Measurements from ENCODE around the gene SDK2.

DNA sequence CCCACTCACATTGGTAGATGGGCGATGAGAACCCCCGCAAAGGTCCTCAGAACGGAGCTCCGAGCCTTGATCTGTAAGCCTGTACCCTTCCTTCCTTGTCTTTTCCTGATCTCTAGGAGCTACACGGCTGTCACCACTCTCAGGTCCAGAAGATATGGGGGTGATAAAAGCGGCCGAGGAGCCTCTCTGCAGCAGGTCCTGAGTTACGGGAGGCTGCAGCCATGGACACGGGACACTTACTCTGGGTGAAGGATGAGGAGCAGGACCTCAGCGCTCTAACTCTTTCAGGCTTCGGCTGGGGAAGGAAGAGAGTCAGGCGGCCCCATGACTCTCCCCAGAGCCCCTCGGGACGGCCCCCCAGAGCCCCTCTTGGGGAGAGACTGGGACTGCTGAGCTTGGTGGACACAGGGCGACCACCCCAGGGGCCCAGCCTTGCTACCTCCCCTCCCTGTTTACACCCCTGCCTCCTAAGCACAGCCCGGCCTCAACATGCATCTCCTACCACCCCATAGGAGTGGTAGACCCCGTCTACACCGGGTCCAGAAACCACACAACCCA is 74.4 kb downstream of the SDK2 start:
- TF ChIP-seq RAD21 (IDR thresholded peaks at IDR 0.05; ENCODE audit: low read length): no peak
- TF ChIP-seq, protein P1, sequence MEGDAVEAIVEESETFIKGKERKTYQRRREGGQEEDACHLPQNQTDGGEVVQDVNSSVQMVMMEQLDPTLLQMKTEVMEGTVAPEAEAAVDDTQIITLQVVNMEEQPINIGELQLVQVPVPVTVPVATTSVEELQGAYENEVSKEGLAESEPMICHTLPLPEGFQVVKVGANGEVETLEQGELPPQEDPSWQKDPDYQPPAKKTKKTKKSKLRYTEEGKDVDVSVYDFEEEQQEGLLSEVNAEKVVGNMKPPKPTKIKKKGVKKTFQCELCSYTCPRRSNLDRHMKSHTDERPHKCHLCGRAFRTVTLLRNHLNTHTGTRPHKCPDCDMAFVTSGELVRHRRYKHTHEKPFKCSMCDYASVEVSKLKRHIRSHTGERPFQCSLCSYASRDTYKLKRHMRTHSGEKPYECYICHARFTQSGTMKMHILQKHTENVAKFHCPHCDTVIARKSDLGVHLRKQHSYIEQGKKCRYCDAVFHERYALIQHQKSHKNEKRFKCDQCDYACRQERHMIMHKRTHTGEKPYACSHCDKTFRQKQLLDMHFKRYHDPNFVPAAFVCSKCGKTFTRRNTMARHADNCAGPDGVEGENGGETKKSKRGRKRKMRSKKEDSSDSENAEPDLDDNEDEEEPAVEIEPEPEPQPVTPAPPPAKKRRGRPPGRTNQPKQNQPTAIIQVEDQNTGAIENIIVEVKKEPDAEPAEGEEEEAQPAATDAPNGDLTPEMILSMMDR (IDR thresholded peaks at IDR 0.05): no peak
- no peak for TF ChIP-seq EP300 (IDR thresholded peaks at IDR 0.05; ENCODE audit: borderline replicate concordance in 1 of 2, low read depth in 1 of 2, low read length in 1 of 2)
- TF ChIP-seq, protein P2, sequence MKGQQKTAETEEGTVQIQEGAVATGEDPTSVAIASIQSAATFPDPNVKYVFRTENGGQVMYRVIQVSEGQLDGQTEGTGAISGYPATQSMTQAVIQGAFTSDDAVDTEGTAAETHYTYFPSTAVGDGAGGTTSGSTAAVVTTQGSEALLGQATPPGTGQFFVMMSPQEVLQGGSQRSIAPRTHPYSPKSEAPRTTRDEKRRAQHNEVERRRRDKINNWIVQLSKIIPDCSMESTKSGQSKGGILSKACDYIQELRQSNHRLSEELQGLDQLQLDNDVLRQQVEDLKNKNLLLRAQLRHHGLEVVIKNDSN (IDR thresholded peaks at IDR 0.05; ENCODE audit: borderline replicate concordance, low read depth): no peak
- no peak for TF ChIP-seq JUND (IDR thresholded peaks at IDR 0.05)
- TF ChIP-seq POLR2AphosphoS5 (IDR thresholded peaks at IDR 0.05; ENCODE audit: low read depth, low read length): no peak
- TF ChIP-seq, protein P3, sequence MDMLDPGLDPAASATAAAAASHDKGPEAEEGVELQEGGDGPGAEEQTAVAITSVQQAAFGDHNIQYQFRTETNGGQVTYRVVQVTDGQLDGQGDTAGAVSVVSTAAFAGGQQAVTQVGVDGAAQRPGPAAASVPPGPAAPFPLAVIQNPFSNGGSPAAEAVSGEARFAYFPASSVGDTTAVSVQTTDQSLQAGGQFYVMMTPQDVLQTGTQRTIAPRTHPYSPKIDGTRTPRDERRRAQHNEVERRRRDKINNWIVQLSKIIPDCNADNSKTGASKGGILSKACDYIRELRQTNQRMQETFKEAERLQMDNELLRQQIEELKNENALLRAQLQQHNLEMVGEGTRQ (IDR thresholded peaks at IDR 0.05; ENCODE audit: borderline replicate concordance, low read depth, low read length): no peak
- no peak for TF ChIP-seq NRF1 (IDR thresholded peaks at IDR 0.05; ENCODE audit: low read depth, low read length)
